Fibroblast of lung (primary cell): ENCODE data around the gene UTP25. TPM values are rescaled to one million over a fixed set of nuclear protein-coding genes. Genes with fewer than 3 reads are reported as not detected.

Experiments used
- DNase-seq, 2 donors: peaks; one replicate each; pipeline versions ENCODE4 v3.0.0 to v3.0.0-alpha.2; 2010; ENCODE audit warnings: low read depth in 2 of 2
- H2AFZ ChIP-seq: 2 replicates; pipeline ENCODE4 v1.5.1; 2012; ENCODE audit warnings: low read length, control low read depth, inconsistent platforms
- H3K27ac ChIP-seq: 2 replicates; pipeline ENCODE4 v1.5.1; 2011; ENCODE audit warnings: low read length, control low read depth; ENCODE audit not compliant: insufficient read depth
- H3K27me3 ChIP-seq: 2 replicates; pipeline ENCODE4 v1.5.1; 2011; ENCODE audit warnings: mild to moderate bottlenecking, low read length; ENCODE audit not compliant: control insufficient read depth, insufficient read depth
- H3K36me3 ChIP-seq: 2 replicates; pipeline ENCODE4 v1.5.1; 2011; ENCODE audit warnings: low read length; ENCODE audit not compliant: control insufficient read depth, insufficient read depth
- H3K4me1 ChIP-seq: 2 replicates; pipeline ENCODE4 v1.5.1; 2011; ENCODE audit warnings: low read length; ENCODE audit not compliant: control insufficient read depth, insufficient read depth; ENCODE audit errors: extremely low read depth
- H3K4me2 ChIP-seq: 2 replicates; pipeline ENCODE4 v1.5.1; 2011; ENCODE audit warnings: low read length, control low read depth; ENCODE audit not compliant: insufficient read depth; ENCODE audit errors: extremely low read depth
- H3K4me3 ChIP-seq, 4 experiments: fragments of 200-600 bp in 1 of 4; sonication (generic) in 1 of 4; replicated peaks in 1 of 4; 2 replicates each; pipeline ENCODE4 v1.5.1; 2011 to 2016; ENCODE audit warnings: low read length in 4 of 4, low read depth in 3 of 4, mild to moderate bottlenecking in 3 of 4, control low read depth in 2 of 4, inconsistent platforms in 1 of 4, mixed read lengths in 1 of 4; ENCODE audit not compliant: insufficient read depth in 1 of 4; ENCODE audit errors: control extremely low read depth in 1 of 4
- H3K79me2 ChIP-seq: 2 replicates; pipeline ENCODE4 v1.5.1; 2012; ENCODE audit warnings: mild to moderate bottlenecking, low read length, inconsistent platforms; ENCODE audit not compliant: control insufficient read depth, insufficient read depth
- H3K9ac ChIP-seq: 2 replicates; pipeline ENCODE4 v1.5.1; 2011; ENCODE audit warnings: mild to moderate bottlenecking, low read length, control low read depth; ENCODE audit not compliant: insufficient read depth
- H3K9me3 ChIP-seq: 2 replicates; pipeline ENCODE4 v1.5.1; 2012; ENCODE audit warnings: low read depth, low read length; ENCODE audit not compliant: control insufficient read depth, insufficient read depth
- H4K20me1 ChIP-seq: 2 replicates; pipeline ENCODE4 v1.5.1; 2011; ENCODE audit warnings: low read length; ENCODE audit not compliant: control insufficient read depth, insufficient read depth; ENCODE audit errors: extremely low read depth
- CTCF ChIP-seq, 2 donors: IDR thresholded peaks in 1 of 2; conservative IDR thresholded peaks in 1 of 2; 1 replicate in 1 of 2; 2 replicates in 1 of 2; pipeline ENCODE4 v1.5.1; 2011 to 2012; ENCODE audit warnings: low read length in 2 of 2, control low read depth in 1 of 2, inconsistent platforms in 1 of 2, low read depth in 1 of 2, mild to moderate bottlenecking in 1 of 2
- EZH2 ChIP-seq: IDR thresholded peaks from 2 replicates; pipeline ENCODE4 v1.5.1; 2012; ENCODE audit warnings: low read length, control low read depth, mild to moderate bottlenecking; ENCODE audit errors: missing control alignments
- polyA plus RNA-seq, 2 donors: library from polyadenylated mRNA; depleted of rRNA in 1 of 2; stranded (reverse) in 1 of 2; unstranded in 1 of 2; fragments of >200 nt; gene quantifications; 2 replicates each; pipeline ENCODE4 v1.2.1, GENCODE V29; 2011 to 2012; ENCODE audit warnings: missing spikeins in 1 of 2
- total RNA-seq: library from RNA; depleted of rRNA; stranded (reverse); fragments of >200 nt; gene quantifications from 2 replicates; pipeline ENCODE4 v1.2.1, GENCODE V29; 2014

The UTP25 gene
- total and polyA plus RNA-seq, 2 donors (not counting 1 experiment from before 2014, with no cell fraction given): 10.4 to 12.3 TPM

- no peak overlapping the region for H3K9ac ChIP-seq
- H3K79me2 ChIP-seq: no peaks in the 10 kb centered on the region
- H3K4me2 ChIP-seq: peak overlapping the region; percentile 63
- peak overlapping the region; percentile 81 for H2AFZ ChIP-seq
- H3K27ac ChIP-seq: no peak overlapping the region
- H3K36me3 ChIP-seq: no peaks in the 10 kb centered on the region
- TF ChIP-seq CTCF (conservative IDR thresholded peaks at IDR 0.05 in 1 of 2, IDR thresholded peaks at IDR 0.05 in 1 of 2; ENCODE audit: low read depth in 1 of 2, low read length in 2 of 2) (no peak), EZH2 (no peak)
- H3K27me3 ChIP-seq: no peaks in the 10 kb centered on the region
- H3K4me3 ChIP-seq: peak overlapping the region in 1 of 4 experiments; percentile 14
- H3K9me3 ChIP-seq: no peaks in the 10 kb centered on the region
- no peak for DNase-seq
- no peaks in the 10 kb centered on the region for H4K20me1 ChIP-seq
- H3K4me1 ChIP-seq: peaks cover 2% of the 10 kb centered on the region
Measured at GRCh38 chr1:209822706-209823105, 5.1 kb upstream of the UTP25 start.

GRCh38 chr1:209823143-209824041 is 4.4 kb upstream of the UTP25 start:
- Histone ChIP-seq H3K27me3 (no peaks in the 10 kb centered on the region), H4K20me1 (no peaks in the 10 kb centered on the region), H2AFZ (peak overlapping the region; percentile 81), H3K36me3 (no peaks in the 10 kb centered on the region), H3K4me2 (peak overlapping the region; percentile 63), H3K4me3 (peak overlapping the region in 1 of 4 experiments; percentile 14), H3K9ac (no peak overlapping the region), H3K4me1 (peaks cover 2% of the 10 kb centered on the region), H3K27ac (no peak overlapping the region), H3K9me3 (no peaks in the 10 kb centered on the region), H3K79me2 (peaks cover 3% of the 10 kb centered on the region)
- TF ChIP-seq CTCF (conservative IDR thresholded peaks at IDR 0.05 in 1 of 2, IDR thresholded peaks at IDR 0.05 in 1 of 2; ENCODE audit: low read depth in 1 of 2, low read length in 2 of 2) (peak; percentile 69 to 80), EZH2 (no peak)
- peak; percentile 83 to 84 for DNase-seq

DNA sequence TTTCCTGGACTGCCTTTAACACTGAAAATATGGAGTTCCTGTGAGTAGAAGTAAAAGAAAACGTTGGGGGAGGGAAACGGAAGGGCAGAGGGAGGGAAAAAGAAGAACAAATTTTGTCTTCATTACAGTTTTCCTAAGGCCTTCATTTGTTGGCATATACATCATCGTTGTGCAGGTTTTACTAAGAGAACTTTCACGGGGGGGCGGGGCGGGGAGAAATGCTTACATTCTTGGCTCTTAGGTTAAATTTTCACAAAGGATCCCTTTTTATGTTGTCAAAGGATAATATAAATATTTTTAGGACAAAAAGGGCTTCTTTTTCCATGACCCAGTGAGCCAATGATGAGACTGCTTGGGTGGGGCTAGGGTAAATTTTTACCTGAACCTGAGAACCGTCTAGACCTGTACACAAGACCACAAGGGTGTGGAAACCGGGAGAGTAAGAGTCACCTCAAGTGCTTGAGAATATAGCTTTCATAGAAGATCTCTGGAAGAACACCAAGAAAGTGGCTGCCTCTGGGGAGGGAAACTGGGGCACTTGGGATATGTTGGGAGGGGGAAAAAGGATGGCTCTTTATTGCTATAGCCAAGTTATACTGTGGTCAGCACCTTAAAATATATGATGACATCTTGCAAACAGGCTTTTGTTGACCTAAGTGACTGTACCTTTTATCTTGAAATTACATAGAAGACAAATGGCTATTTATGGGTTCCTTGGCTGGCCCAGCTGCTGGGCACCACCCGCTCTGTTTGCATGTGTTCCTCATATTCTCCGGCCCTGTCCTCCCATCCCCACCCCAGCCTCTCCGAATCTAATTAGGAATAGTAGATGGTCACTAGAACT is 2.0 kb upstream of the UTP25 start:
- Histone ChIP-seq H3K9me3 (no peaks in the 10 kb centered on the region), H3K27me3 (no peaks in the 10 kb centered on the region), H2AFZ (no peak overlapping the region), H3K36me3 (no peaks in the 10 kb centered on the region), H4K20me1 (no peaks in the 10 kb centered on the region), H3K27ac (no peak overlapping the region), H3K9ac (no peak overlapping the region), H3K4me1 (peaks cover 8% of the 10 kb centered on the region), H3K4me3 (no peak overlapping the region), H3K4me2 (no peak overlapping the region), H3K79me2 (peaks cover 13% of the 10 kb centered on the region)
- TF ChIP-seq EZH2: no peak
- no peak for TF ChIP-seq CTCF (conservative IDR thresholded peaks at IDR 0.05 in 1 of 2, IDR thresholded peaks at IDR 0.05 in 1 of 2; ENCODE audit: low read depth in 1 of 2, low read length in 2 of 2)
- DNase-seq: no peak
